AG04450 (cell line): ENCODE measurements around the gene COX6B1. TPM values are rescaled to one million over a fixed set of nuclear protein-coding genes. Genes with fewer than 3 reads are reported as not detected.

Source experiments
- CTCF ChIA-PET: fragments of 300-600, 350-600 bp; formaldehyde crosslinking; extraction: SDS; loops from one replicate; lab custom pipeline; 2022; ENCODE audit warnings: antibody characterized with exemption, inconsistent platforms; lab: Charles Lee
- POLR2A ChIA-PET: fragments of 350-600 bp; formaldehyde crosslinking; extraction: SDS; loops from one replicate; lab custom pipeline; 2021; ENCODE audit warnings: antibody characterized with exemption, inconsistent platforms; lab: Yijun Ruan, JAX
- DNase-seq: peaks from one replicate; pipeline ENCODE4 v3.0.0-alpha.2; 2011; ENCODE audit warnings: low read depth, low spot score
- H3K27ac ChIP-seq: one replicate; pipeline ENCODE4 v1.5.1; 2012; ENCODE audit warnings: low read depth, low read length, control low read depth
- H3K27me3 ChIP-seq: one replicate; pipeline ENCODE4 v1.6.0; 2012; ENCODE audit warnings: low read length; ENCODE audit not compliant: control insufficient read depth, insufficient read depth
- H3K4me3 ChIP-seq: 2 replicates; pipeline ENCODE4 v1.5.1; 2011; ENCODE audit warnings: mild to moderate bottlenecking, low read depth, low read length, control low read depth
- H3K9me3 ChIP-seq: 2 replicates; pipeline ENCODE4 v1.5.1; 2012; ENCODE audit warnings: low read length; ENCODE audit not compliant: control insufficient read depth, insufficient read depth
- polyA plus RNA-seq: library from polyadenylated mRNA; depleted of rRNA; stranded (reverse); fragments of >200 nt; gene quantifications from 2 replicates; pipeline ENCODE4 v1.2.3, GENCODE V29; 2011
- TF ChIP-seq, protein P1 (sequence below): IDR thresholded peaks from 2 replicates; pipeline ENCODE4 v1.5.1; 2011; ENCODE audit warnings: low read depth, low read length, control low read depth, inconsistent platforms

COX6B1 gene
- polyA plus RNA-seq, 1 experiment, result 398 TPM

DNA sequence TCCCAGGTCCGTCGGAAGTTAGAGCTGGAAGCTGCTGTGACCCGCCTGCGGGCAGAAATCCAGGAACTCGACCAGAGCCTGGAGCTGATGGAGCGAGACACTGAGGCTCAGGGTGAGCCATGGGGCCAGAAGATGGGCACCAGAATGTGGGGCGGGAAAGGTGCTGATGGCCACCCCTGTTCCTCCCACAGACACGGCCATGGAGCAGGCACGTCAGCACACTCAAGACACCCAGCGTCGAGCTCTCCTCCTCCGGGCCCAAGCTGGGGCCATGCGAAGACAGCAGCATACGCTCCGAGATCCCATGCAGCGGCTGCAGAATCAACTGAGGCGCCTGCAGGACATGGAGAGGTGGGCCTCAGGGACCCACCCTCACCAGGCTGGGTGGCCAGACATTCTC is 33.1 kb upstream of the COX6B1 start:
- no peaks in the 10 kb centered on the region for H3K27me3 ChIP-seq
- DNase-seq, result no peak
- no peaks in the 10 kb centered on the region; the same call in 1 of the 2 replicates for H3K9me3 ChIP-seq
- ChIA-PET POLR2A (no interaction called here), CTCF (no interaction called here)
- TF ChIP-seq, protein P1, sequence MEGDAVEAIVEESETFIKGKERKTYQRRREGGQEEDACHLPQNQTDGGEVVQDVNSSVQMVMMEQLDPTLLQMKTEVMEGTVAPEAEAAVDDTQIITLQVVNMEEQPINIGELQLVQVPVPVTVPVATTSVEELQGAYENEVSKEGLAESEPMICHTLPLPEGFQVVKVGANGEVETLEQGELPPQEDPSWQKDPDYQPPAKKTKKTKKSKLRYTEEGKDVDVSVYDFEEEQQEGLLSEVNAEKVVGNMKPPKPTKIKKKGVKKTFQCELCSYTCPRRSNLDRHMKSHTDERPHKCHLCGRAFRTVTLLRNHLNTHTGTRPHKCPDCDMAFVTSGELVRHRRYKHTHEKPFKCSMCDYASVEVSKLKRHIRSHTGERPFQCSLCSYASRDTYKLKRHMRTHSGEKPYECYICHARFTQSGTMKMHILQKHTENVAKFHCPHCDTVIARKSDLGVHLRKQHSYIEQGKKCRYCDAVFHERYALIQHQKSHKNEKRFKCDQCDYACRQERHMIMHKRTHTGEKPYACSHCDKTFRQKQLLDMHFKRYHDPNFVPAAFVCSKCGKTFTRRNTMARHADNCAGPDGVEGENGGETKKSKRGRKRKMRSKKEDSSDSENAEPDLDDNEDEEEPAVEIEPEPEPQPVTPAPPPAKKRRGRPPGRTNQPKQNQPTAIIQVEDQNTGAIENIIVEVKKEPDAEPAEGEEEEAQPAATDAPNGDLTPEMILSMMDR, result no peak
- H3K27ac ChIP-seq, result no peak overlapping the region
- H3K4me3 ChIP-seq, result no peak overlapping the region

- Histone ChIP-seq H3K9me3 (no peaks in the 10 kb centered on the region), H3K27me3 (no peaks in the 10 kb centered on the region), H3K27ac (no peak overlapping the region), H3K4me3 (no peak overlapping the region)
- TF ChIP-seq, protein P1, result 0 out of 2 replicates have a peak, but pooled peaks have one; percentile 5
- ChIA-PET CTCF (no interaction called here), POLR2A (no interaction called here)
- DNase-seq, result no peak
These were observed 29.3 kb upstream of the COX6B1 start for GRCh38 chr19:35618857-35619256.

- Histone ChIP-seq H3K27ac (no peak overlapping the region), H3K9me3 (no peaks in the 10 kb centered on the region), H3K27me3 (no peaks in the 10 kb centered on the region), H3K4me3 (no peak overlapping the region)
- TF ChIP-seq, protein P1, result no peak
- DNase-seq, result no peak
- ChIA-PET POLR2A (no interaction called here), CTCF (no interaction called here)
These were observed 28.7 kb upstream of the COX6B1 start for GRCh38 chr19:35619290-35619923.

DNA sequence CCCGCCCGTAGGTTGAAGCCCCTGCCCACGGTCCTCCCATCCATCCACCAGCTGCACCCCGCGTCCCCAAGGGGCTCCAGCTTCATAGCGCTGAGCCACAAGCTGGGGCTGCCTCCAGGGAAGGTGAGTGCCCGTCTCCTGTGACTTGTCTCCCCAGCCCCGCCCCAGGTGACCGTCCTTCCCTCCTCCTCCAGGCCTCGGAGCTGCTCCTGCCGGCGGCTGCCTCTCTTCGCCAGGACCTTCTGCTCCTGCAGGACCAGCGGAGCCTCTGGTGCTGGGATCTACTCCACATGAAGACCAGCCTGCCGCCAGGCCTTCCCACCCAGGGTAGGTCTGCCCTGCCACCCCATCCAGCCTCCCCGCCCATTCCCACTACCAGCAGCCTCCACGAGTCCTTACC is 28.1 kb upstream of the COX6B1 start:
- TF ChIP-seq, protein P1, result no peak
- Histone ChIP-seq H3K4me3 (no peak overlapping the region), H3K9me3 (no peaks in the 10 kb centered on the region), H3K27me3 (no peaks in the 10 kb centered on the region), H3K27ac (no peak overlapping the region)
- ChIA-PET POLR2A (no interaction called here), CTCF (no interaction called here)
- no peak for DNase-seq

DNA sequence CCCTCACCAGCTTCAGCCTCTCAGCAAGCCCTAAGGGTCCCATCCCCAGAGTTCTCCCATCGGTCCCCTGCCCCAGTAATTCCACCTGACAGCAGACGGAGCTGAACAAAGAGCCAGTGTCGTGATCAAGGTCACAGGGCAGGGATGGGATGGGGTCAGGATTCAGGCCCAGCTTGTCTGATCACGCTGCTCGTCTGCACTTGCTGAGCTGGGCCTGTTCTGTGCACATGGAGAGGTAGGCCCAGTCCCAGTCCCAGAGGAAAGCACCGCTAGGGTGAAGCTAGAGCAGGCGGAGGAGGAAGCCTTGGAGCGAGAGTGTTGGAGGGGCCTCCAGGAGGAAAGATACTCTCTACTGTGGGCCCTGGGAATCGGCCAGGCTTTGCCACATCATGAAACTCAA is 26.4 kb upstream of the COX6B1 start:
- Histone ChIP-seq H3K9me3 (no peaks in the 10 kb centered on the region), H3K27ac (no peak overlapping the region), H3K27me3 (no peaks in the 10 kb centered on the region), H3K4me3 (no peak overlapping the region)
- no peak for DNase-seq
- CTCF ChIA-PET, result no interaction called here
- TF ChIP-seq, protein P1, result no peak
- POLR2A ChIA-PET, result no interaction called here
